Stimulated activated CD8-positive, alpha-beta memory T cell treated with anti-CD3 and anti-CD28 coated beads, Interleukin-15, amount 100 ng/mL, for 4 hours (primary cell): ENCODE data around the gene PMF1.
"Not testable (repeated sequence)": the region's sequence is repeated elsewhere in the genome, so short reads cannot be mapped to it uniquely, and the experiment has no call there.

Source experiments
- DNase-seq, 2 donors: peaks; one replicate each; pipeline ENCODE4 v3.0.0-alpha.2; 2020; ENCODE audit warnings: low read depth in 2 of 2

Gene PMF1

GRCh38 chr1:156212833-156213643, at the start of gene PMF1:
TSS of gene PMF1 (plus strand) at chr1:156213007. CDS start at chr1:156213016, 9 bp downstream.
- peak; percentile 88 to 94 for DNase-seq

GRCh38 chr1:156163712-156164111, 49.1 kb upstream of the PMF1 start:
- no peak for DNase-seq

GRCh38 chr1:156164125-156164831, 48.5 kb upstream of the PMF1 start:
- DNase-seq = no peak

DNA sequence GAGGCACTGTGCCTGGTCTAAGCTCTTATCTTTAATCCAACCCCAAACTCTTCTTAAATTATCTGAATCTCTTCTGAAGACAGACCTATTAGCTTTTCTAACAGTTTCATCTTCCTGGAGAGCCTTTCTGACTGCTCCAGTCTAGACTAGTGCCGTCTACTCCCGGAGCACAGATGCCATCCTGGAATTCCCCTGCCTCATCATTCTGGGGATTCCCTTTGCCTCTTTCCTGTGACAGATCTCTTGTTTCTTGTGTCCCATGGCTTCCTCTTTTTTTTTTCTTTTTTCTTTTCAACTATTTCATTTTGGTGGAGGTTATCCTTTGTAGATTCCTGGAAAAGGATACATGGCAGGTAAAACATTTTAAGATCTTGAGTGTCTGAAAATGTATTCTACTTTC, 47.7 kb upstream of the PMF1 start:
- DNase-seq = no peak

DNA sequence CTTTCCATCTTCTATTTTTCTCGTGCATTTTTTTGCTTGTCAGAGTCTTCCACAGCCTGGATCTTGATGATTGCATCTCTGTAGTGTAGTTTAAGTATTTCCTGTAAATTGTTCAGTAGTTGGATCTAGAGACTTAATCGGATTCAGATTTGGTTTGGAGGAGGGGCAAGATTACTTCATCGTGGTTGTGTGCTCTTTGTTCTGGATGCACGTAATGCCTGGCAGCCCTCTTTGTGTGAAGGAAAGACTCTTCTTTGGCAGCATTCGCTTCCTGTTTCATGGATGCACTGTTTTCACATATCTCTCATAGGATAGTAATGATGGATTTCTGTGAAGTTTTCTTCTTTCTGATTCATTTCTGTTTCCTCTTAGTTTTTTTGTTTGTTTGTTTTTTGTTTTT, 45.3 kb upstream of the PMF1 start:
- DNase-seq = no peak

DNA sequence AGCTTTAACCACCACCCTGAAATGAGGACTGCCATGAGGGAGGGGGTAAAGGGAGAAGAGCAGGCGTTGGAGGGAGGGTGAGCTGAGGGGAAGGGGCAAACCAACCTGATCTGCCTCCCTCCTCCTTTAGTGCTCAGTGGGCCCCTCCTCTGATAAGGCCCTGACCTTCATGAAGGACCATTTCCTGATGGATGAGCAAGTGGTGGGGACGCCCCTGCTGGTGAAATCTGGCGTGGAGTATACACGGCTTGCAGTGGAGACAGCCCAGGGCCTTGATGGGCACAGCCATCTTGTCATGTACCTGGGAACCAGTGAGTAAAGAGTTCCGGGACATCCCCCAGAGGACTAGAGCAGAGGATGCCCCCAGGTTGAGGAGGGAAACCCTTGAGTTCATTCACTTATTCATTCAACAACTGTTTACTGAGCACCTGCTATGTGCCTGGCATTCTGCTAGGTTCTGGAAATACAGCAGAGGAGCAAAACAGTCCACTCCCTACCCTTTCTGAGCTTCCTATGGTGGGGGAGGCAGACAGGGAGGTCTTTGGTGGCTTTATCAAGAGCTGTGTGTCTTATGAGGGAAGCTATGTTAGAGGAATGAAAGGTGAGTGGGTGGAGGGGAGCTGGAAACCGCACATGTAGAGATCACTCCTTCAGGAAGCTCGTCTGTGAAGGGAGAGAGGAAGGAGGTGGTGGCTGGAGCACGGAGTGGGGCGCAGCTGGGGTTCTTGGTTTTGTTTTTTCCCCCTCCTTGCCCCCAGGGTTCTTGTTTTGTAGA, 39.9 kb upstream of the PMF1 start:
- DNase-seq = no peak

- DNase-seq = no peak
Observed at GRCh38 chr1:156176610-156177210, 36.1 kb upstream of the PMF1 start.

GRCh38 chr1:156177919-156178654, 34.7 kb upstream of the PMF1 start:
- no peak for DNase-seq

DNA sequence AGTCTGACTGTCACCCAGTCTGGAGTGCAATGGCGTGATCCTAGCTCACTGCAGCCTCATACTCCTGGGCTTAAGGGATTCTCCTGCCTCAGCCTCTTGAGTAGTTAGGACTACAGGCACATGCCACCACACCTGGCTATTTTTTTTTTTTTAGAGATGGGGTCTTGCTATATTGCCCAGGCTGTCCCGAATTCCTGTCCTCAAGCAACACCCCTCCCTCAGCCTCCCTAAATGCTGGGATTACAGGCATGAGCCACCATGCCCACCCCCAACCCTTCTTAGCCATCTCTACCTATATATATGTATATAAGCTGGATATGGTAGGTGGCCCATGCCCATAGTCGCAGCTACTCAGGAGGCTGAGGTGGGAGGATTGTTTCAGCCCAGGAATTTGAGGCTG, 32.3 kb upstream of the PMF1 start:
- DNase-seq = no peak

DNA sequence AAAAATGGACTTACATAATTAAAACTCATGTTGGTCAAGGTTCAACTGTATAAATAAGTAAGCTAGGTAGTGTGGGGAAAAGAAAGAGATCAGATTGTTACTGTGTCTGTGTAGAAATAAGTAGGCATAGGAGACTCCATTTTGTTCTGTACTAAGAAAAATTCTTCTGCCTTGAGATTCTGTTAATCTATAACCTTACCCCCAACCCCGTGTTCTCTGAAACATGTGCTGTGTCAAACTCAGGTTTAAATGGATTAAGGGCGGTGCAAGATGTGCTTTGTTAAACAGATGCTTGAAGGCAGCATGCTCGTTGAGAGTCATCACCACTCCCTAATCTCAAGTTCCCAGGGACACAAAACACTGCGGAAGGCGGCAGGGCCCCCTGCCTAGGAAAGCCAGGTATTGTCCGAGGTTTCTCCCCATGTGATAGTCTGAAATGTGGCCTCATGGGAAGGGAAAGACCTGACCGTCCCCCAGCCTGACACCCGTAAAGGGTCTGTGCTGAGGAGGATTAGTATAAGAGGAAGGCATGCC, 31.3 kb upstream of the PMF1 start:
- not testable (repeated sequence) for DNase-seq

DNA sequence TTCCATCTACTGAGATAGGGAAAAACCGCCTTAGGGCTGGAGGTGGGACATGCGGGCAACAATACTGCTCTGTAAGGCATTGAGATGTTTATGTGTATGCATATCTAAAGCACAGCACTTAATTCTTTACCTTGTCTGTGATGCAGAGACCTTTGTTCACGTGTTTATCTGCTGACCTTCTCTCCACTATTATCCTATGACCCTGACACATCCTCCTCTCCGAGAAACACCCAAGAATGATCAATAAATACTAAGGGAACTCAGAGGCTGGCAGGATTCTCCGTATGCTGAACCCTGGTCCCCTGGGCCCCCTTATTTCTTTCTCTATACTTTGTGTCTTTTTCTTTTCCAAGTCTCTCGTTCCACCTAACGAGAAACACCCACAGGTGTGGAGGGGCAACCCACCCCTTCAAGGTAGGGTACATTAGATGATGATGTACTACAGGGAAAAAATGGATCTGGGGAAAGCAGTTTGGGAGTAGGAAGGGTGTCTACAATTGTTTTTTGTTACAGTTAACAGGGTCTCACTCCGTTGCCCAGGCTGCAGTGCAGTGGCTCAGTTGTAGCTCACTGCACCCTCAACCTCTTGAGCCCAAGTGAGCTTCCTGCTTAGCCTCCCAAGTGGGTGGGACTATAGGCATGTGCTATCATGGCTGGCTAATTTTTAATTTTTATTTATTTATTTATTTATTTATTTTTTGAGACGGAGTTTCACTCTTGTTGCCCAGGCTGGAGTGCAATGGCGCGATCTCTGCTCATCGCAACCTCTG, 30.6 kb upstream of the PMF1 start:
- not testable (repeated sequence) for DNase-seq

- not testable (repeated sequence) for DNase-seq
Observed at GRCh38 chr1:156186347-156187177, 26.2 kb upstream of the PMF1 start.

DNA sequence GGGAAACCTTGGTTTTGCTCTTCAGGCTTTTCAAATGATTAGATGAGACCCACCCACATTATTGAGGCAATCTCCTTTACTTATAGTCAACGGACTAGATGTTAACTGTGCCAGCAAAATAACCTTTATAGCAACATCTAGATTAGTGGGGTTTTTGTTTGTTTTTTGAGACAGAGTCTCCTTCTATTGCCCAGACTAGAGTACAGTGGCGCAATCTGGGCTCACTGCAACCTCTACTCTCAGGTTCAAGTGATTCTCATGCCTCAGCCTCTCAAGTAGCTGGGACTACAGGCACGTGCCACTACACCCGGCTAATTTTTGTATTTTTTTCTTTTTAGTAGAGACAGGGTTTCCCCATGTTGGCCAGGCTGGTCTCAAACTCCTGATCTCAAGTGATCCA, 22.5 kb upstream of the PMF1 start:
- DNase-seq = not testable (repeated sequence)

DNA sequence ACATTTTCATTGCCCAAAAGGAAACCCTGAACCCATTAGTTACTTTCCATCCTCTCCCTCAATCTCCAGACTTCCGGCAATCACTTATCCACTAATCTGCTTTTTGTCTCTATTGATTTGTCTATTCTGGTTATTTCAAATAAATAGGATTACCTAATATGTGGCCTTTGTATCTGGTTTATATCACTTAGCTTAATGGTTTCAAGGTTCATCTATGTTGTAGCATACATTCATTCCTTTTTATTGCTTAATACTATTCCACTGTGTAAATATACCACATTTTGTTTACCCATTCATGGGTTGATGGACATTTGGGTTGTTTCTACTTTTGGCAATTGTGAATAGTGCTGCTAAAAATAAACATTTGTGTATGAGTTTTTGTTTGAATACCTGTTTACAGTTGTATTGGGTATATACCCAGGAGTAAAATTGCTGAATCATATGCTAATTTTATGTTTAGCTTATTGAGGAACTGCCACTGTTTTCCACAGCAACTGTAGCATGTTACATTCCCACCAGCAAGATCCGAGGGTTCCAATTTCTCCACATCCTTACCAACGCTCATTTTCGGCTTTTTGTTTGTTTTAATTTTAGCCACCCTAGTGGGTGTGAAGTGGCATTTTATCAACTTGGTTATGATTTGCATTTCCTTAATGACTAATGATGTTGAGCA, 21.4 kb upstream of the PMF1 start:
- DNase-seq = no peak

GRCh38 chr1:156193208-156193487, 19.7 kb upstream of the PMF1 start:
- no peak for DNase-seq

DNA sequence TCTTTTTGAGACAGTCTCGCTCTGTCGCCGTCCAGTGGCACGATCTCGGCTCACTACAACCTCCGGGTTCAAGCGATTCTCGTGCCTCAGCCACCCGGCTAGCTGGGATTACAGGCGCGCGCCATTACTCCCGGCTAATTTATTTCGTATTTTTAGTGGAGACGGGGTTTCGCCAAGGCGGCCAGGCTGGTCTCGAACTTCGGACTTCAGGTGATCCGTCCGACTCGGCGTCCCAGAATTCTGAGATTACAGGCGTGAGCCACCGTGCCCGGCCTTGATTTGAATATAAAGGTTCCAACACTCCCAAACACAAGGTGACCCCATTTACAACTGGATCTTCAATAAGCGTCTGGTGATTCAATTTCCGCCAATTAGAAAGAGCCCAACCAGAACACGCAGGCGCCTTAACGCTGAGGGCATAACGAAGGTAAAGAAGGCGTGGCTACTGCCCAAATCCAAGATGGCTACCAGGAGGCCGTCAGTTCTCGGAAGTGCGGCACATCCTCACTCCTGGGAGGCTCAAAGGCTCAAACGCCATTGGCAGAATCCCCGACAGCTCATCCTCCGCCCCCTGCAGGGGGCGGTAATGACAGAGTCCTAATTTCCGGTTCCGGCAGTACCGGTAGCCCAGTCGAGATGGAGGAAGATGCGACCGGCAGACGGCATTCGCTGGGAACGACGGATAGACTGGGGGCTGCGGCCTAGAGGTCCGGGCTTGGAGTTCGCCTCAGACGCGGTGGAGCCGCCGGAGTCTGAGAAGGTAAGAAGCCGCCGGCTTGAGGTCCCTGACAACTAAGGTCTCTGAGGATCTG, 19.1 kb upstream of the PMF1 start, which contains the start of gene SLC25A44:
Gene SLC25A44, plus strand, starts transcription at position 617 of the 812 bp plus-strand sequence. CDS start 5,744 bp downstream, outside the sequence.
- DNase-seq = peak; percentile 91 to 92

DNA sequence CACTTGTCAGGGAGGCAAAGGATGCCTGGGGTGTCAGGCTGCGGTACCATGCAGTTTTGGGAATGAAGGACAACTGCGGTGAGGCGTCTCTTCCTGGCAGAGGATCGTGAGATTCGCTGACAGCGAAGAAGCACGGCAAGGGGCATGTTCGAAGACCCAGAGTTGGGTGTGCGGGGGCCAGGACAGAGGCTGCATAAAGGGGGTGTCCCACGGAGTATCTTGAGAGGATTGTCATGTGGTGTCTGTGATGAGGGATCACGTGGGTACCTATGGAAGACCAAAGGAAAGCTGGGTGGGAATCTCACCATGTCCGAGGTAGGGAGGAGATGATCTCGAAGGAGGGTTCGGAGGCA, 18.5 kb upstream of the PMF1 start:
- no peak for DNase-seq

GRCh38 chr1:156195853-156196252, 17.0 kb upstream of the PMF1 start:
- DNase-seq = no peak
